Tibial artery (tissue), 4 donors: ENCODE data around the gene PAX9.

Source experiments
- DNase-seq, 2 donors: peaks; one replicate each; pipeline ENCODE4 v3.0.0-alpha.2; 2019
- H3K27ac ChIP-seq, 2 donors: fragments of 200-600 bp; sonication (generic) in 1 of 2; 1 replicate in 1 of 2; 2 replicates in 1 of 2; pipeline ENCODE4 v1.5.1; 2018 to 2019; ENCODE audit warnings: mild to moderate bottlenecking in 1 of 2
- H3K27me3 ChIP-seq, 2 donors: fragments of 200-600 bp; sonication (generic) in 1 of 2; one replicate each; pipeline versions ENCODE4 v1.5.1 to v1.6.0; 2016 to 2019
- H3K36me3 ChIP-seq, 3 donors: fragments of 200-600 bp; sonication (generic) in 2 of 3; one replicate each; pipeline ENCODE4 v1.5.1; 2016 to 2019; ENCODE audit warnings: mild to moderate bottlenecking in 2 of 3
- H3K4me1 ChIP-seq, 4 donors: fragments of 200-600 bp; sonication (generic) in 2 of 4; 1 replicate in 3 of 4; 2 replicates in 1 of 4; pipeline ENCODE4 v1.5.1; 2016 to 2019
- H3K4me3 ChIP-seq, 2 donors: fragments of 200-600 bp; sonication (generic) in 1 of 2; 1 replicate in 1 of 2; 2 replicates in 1 of 2; pipeline ENCODE4 v1.5.1; 2018 to 2019; ENCODE audit warnings: mild to moderate bottlenecking in 2 of 2
- H3K9me3 ChIP-seq, 3 donors: fragments of 200-600 bp; sonication (generic) in 1 of 3; one replicate each; pipeline ENCODE4 v1.5.1; 2016 to 2019
- intact Hi-C: fragments of 100-400 bp; cut with DNase I; formaldehyde crosslinking; loops from one replicate; pipeline ENCODE4 v1.15.0; 2023; ENCODE audit warnings: low total_unique reads
- TF ChIP-seq, protein P1 (sequence below), 2 experiments: fragments of 200-600 bp in 1 of 2; fragments of 450-650 bp in 1 of 2; IDR thresholded peaks; one replicate each; pipeline ENCODE4 v1.5.1; 2017 to 2019; ENCODE audit warnings: antibody characterized with exemption in 2 of 2, mild to moderate bottlenecking in 1 of 2, moderate library complexity in 1 of 2

The PAX9 gene

DNA sequence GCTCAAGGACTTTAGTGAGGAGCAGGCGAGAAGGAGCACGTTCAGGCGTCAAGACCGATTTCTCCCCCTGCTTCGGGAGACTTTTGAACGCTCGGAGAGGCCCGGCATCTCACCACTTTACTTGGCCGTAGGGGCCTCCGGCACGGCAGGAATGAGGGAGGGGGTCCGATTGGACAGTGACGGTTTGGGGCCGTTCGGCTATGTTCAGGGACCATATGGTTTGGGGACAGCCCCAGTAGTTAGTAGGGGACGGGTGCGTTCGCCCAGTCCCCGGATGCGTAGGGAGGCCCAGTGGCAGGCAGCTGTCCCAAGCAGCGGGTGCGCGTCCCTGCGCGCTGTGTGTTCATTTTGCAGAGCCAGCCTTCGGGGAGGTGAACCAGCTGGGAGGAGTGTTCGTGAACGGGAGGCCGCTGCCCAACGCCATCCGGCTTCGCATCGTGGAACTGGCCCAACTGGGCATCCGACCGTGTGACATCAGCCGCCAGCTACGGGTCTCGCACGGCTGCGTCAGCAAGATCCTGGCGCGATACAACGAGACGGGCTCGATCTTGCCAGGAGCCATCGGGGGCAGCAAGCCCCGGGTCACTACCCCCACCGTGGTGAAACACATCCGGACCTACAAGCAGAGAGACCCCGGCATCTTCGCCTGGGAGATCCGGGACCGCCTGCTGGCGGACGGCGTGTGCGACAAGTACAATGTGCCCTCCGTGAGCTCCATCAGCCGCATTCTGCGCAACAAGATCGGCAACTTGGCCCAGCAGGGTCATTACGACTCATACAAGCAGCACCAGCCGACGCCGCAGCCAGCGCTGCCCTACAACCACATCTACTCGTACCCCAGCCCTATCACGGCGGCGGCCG lies 1.1 kb downstream of the PAX9 start:
- TF ChIP-seq, protein P1, sequence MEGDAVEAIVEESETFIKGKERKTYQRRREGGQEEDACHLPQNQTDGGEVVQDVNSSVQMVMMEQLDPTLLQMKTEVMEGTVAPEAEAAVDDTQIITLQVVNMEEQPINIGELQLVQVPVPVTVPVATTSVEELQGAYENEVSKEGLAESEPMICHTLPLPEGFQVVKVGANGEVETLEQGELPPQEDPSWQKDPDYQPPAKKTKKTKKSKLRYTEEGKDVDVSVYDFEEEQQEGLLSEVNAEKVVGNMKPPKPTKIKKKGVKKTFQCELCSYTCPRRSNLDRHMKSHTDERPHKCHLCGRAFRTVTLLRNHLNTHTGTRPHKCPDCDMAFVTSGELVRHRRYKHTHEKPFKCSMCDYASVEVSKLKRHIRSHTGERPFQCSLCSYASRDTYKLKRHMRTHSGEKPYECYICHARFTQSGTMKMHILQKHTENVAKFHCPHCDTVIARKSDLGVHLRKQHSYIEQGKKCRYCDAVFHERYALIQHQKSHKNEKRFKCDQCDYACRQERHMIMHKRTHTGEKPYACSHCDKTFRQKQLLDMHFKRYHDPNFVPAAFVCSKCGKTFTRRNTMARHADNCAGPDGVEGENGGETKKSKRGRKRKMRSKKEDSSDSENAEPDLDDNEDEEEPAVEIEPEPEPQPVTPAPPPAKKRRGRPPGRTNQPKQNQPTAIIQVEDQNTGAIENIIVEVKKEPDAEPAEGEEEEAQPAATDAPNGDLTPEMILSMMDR (IDR thresholded peaks at IDR 0.05), result peak in 1 of 2 experiments; percentile 13
- Histone ChIP-seq H3K27ac (peak overlapping the region; percentile 35 to 46), H3K4me3 (peak overlapping the region; percentile 48 to 57), H3K4me1 (peaks cover 0 to 53% (median 46%) of the 10 kb centered on the region in 4 donors), H3K27me3 (peaks cover 9 to 97% of the 10 kb centered on the region in 2 donors), H3K36me3 (no peaks in the 10 kb centered on the region), H3K9me3 (no peaks in the 10 kb centered on the region)
- intact Hi-C loops, result no loop called here
- peak in 1 of 2 donors; percentile 79 for DNase-seq

DNA sequence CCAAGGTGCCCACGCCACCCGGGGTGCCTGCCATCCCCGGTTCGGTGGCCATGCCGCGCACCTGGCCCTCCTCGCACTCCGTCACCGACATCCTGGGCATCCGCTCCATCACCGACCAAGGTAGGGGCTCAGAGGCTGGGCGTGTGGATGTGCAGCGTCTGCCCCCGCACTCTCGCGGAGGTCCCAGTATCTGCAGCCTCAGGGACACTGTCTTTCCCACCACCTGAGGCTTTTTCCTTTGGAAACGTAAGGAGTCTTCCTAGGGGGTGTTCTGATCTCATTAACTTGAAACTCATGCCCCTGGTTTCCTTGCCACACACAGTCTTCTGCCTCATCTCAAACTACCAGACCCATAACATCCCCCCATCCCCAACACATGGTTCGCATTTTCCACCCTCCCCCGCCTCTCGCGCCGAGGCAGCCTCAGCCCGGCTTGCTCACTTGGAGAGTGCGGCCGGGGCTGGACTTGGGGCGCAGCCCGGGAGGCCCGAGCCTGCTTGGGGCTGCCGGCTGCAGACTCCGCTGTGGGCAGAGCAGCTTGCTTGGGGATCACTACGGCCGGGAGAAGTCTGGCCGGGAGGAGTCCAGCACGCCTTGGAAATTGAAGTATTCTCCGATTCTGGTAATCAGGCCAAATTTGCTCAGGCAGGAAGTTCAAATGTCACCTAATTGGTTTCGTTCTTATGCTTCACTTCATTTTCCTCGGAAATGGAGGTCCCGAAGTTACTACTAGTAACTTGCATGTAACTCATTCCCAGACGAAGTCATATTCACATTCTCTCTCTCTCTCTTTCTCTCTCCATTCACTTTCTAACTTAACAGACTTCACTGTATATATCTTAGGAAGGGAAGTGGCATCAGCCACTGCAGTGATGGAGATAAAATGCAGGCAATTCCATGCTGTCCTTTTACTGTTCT lies 2.0 kb downstream of the PAX9 start:
- no peak for DNase-seq
- Histone ChIP-seq H3K4me1 (peaks cover 0 to 44% (median 38%) of the 10 kb centered on the region in 4 donors), H3K36me3 (no peaks in the 10 kb centered on the region), H3K27me3 (peaks cover 12 to 96% of the 10 kb centered on the region in 2 donors), H3K27ac (peak overlapping the region; percentile 35 to 46), H3K9me3 (no peaks in the 10 kb centered on the region), H3K4me3 (peak overlapping the region; percentile 48 to 57)
- intact Hi-C loops, result no loop called here
- TF ChIP-seq, protein P1 (IDR thresholded peaks at IDR 0.05), result no peak

DNA sequence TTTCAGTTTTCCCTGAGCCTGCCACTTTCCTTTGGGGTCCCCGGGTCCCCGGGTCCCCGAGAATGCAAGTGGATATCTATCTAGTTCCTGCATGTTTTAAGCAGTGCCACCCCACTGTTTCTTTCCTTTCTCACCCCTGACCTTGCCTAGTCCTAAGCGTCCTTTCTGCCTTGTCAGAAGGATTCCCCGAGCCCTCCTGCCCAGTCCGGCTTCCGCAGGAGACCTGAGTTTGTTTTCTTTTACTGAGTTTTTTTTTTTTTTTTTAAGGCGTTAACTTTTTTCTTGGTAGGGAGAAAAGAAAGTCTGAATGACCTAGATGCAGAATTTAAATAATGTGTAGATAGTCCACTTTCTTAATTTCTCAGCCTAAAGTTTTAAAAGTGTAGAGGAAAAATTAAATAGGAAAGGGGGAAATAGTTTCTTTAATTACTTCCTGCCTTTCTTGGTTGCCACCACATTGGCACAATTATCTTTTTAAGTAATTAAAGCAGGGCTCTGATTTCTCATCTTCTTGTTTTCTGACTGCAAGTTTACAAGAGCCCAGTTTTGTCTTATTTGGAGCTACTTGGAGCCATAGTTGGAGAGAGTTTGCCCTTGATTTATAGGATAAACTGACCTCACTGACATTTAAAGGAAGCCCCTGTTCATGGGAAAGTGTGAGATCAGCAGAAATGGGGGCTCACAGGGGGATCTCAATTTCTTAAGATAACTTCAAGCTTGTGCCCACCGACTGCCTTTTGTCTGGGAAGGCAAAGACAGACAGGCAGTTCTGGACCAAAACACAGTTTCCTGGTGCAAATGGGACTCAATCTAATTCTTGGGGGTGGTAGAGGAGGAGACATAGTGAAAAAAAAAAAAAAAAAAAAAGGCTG lies 2.9 kb downstream of the PAX9 start:
- DNase-seq, result no peak
- Histone ChIP-seq H3K9me3 (no peaks in the 10 kb centered on the region), H3K4me3 (peak overlapping the region; percentile 48 to 57), H3K27ac (peak overlapping the region in 1 of 2 donors; percentile 35), H3K36me3 (no peaks in the 10 kb centered on the region), H3K4me1 (peaks cover 0 to 41% (median 35%) of the 10 kb centered on the region in 4 donors), H3K27me3 (peaks cover 8 to 87% of the 10 kb centered on the region in 2 donors)
- TF ChIP-seq, protein P1 (IDR thresholded peaks at IDR 0.05), result no peak
- intact Hi-C loops, result no loop called here

DNA sequence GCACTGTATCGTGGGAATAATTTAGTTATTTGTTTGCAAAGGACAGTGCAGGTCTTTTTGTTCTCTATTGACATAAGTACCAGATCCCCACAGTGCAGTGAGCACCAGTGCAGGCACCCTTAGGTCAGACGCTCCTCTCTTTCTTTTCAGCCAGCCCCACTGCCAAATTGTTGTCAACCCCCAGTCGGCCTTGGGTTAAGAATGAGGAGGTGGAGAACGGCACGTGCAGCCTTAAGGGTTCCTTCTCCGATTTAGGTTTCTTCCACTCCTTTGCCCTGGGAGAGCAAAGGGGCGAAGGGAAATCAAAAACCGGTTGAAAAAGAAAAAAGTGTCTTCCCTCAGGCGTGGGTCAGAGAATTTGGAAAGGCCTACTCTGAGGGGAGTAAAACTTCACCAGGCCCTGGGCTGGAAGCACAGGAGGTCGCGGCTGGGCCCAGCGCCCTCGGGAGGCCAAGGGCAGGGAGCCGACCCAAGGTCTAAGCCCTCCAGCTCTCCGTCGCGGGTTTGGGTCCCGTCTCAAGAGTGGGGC lies 4.3 kb downstream of the PAX9 start:
- Histone ChIP-seq H3K36me3 (no peaks in the 10 kb centered on the region), H3K27me3 (peaks cover 5 to 73% of the 10 kb centered on the region in 2 donors), H3K4me1 (peaks cover 0 to 39% (median 34%) of the 10 kb centered on the region in 4 donors), H3K27ac (no peak overlapping the region), H3K4me3 (no peak overlapping the region), H3K9me3 (no peaks in the 10 kb centered on the region)
- TF ChIP-seq, protein P1 (IDR thresholded peaks at IDR 0.05), result no peak
- intact Hi-C loops, result no loop called here
- no peak for DNase-seq
